Stimulated activated CD8-positive, alpha-beta memory T cell treated with anti-CD3 and anti-CD28 coated beads, Interleukin-4, amount 100 ng/mL, for 24 hours (primary cell): ENCODE data around the gene DNAH9.

ENCODE experiments used
- DNase-seq: peaks from one replicate; pipeline ENCODE4 v3.0.0-alpha.2; 2020; ENCODE audit warnings: low read depth

Gene DNAH9

GRCh38 chr17:11610999-11611566, 12.8 kb downstream of the DNAH9 start:
- no peak for DNase-seq

GRCh38 chr17:11612956-11613355, 14.7 kb downstream of the DNAH9 start:
- no peak for DNase-seq

- no peak for DNase-seq
These were observed 20.7 kb downstream of the DNAH9 start for GRCh38 chr17:11618861-11619566.

GRCh38 chr17:11622492-11622891, 24.2 kb downstream of the DNAH9 start:
- no peak for DNase-seq

- DNase-seq = no peak
These were observed 26.7 kb downstream of the DNAH9 start for GRCh38 chr17:11624976-11625375.

GRCh38 chr17:11625878-11626277, 27.6 kb downstream of the DNAH9 start:
- DNase-seq = no peak

- DNase-seq = no peak
These were observed 29.2 kb downstream of the DNAH9 start for GRCh38 chr17:11627301-11627940.

- DNase-seq = no peak
These were observed 30.1 kb downstream of the DNAH9 start for GRCh38 chr17:11628374-11628773.

GRCh38 chr17:11628831-11629230, 30.6 kb downstream of the DNAH9 start:
- DNase-seq = no peak

- DNase-seq = no peak
These were observed 38.5 kb downstream of the DNAH9 start for GRCh38 chr17:11636771-11637170.

- DNase-seq = no peak
These were observed 39.5 kb downstream of the DNAH9 start for GRCh38 chr17:11637796-11638195.

GRCh38 chr17:11638700-11639265, 40.5 kb downstream of the DNAH9 start:
- no peak for DNase-seq

- DNase-seq = no peak
These were observed 41.6 kb downstream of the DNAH9 start for GRCh38 chr17:11639736-11640462.

GRCh38 chr17:11640463-11640814, 42.2 kb downstream of the DNAH9 start:
- no peak for DNase-seq

GRCh38 chr17:11641521-11642275, 43.4 kb downstream of the DNAH9 start:
- no peak for DNase-seq

GRCh38 chr17:11642655-11643054, 44.4 kb downstream of the DNAH9 start:
- DNase-seq = no peak

GRCh38 chr17:11643851-11644250, 45.6 kb downstream of the DNAH9 start:
- no peak for DNase-seq

GRCh38 chr17:11644265-11645212, 46.3 kb downstream of the DNAH9 start:
- no peak for DNase-seq

GRCh38 chr17:11645426-11645825, 47.2 kb downstream of the DNAH9 start:
- no peak for DNase-seq

GRCh38 chr17:11651089-11651488, 52.8 kb downstream of the DNAH9 start:
- DNase-seq = no peak

- DNase-seq = no peak
These were observed 70.3 kb downstream of the DNAH9 start for GRCh38 chr17:11668618-11669017.
